ENCODE measurements around the gene DDX10. TPM values are rescaled to one million over a fixed set of nuclear protein-coding genes. Genes with fewer than 3 reads are reported as not detected.
"Not testable (repeated sequence)": the region's sequence is repeated elsewhere in the genome, so short reads cannot be mapped to it uniquely, and the experiment has no call there.

Gene DDX10
- total RNA-seq, 8 experiments from 2014 or later: 16.0 to 67.6 (median 21.6) TPM

DNA sequence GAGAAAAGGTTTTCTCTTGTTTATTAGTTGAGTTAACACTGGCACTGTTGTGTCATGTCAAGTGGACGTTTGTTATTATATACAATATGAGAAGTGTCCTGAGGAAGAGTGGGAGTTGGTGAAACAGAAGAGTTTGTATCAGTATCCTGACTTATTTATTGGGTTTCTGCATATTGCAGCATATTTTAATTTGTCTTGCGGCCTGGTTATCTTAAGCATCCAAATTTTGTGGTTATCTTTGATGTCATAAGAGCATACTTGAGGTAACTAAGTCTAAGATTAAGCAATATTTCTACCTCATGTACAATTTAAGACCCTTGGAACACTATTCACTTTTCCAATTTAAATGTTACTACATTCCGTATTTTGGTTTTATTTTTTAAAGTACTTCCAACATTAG is 103.5 kb downstream of the DDX10 start:
- Histone ChIP-seq H3K4me3 (no peak overlapping the region), H3K4me1 (replicated peaks in 1 of 2) (no peaks in the 10 kb centered on the region), H3K27ac (no peak overlapping the region)
- in situ Hi-C loops (cut with MboI; ENCODE audit: low pct_unique_long_range_greater_than_20kb in 2 of 9, low sequenced_read_pairs in 9 of 9, unreplicated experiment in 9 of 9): no loop called here
- WGBS, 10 experiments: 86 to 100% (median 97%) methylated on average over 1 to 3 of the region's 3 CpGs
- no peak for ATAC-seq (replicated peaks in 6 of 8)

DNA sequence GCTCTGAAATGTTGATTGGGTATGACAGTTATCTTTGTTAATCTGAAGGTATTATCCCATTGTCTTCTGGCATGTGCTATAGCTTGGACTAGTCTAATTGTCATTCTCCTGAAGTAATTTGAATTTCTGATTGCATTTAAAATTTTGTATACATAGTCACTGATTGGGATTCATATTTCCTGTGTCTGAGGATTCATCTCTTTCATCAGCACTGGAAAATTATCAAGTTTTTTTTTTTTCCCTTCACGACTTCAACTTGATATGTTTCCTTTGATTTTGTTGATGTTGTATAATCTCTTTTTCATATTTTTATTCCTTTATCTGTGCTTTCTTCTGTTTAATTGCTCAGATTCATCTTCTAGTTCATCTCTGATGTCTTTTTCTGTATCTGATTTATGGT is 104.1 kb downstream of the DDX10 start:
- Histone ChIP-seq H3K27ac (no peak overlapping the region), H3K4me3 (no peak overlapping the region), H3K4me1 (replicated peaks in 1 of 2) (no peaks in the 10 kb centered on the region)
- no peak for ATAC-seq (replicated peaks in 6 of 8)
- in situ Hi-C loops (cut with MboI; ENCODE audit: low pct_unique_long_range_greater_than_20kb in 2 of 9, low sequenced_read_pairs in 9 of 9, unreplicated experiment in 9 of 9): no loop called here
- 62 to 100% (median 94%) methylated on average over 1 of the region's 1 CpG; no CpG with 5 or more reads in 2 of the 10 experiments for WGBS, 10 experiments

DNA sequence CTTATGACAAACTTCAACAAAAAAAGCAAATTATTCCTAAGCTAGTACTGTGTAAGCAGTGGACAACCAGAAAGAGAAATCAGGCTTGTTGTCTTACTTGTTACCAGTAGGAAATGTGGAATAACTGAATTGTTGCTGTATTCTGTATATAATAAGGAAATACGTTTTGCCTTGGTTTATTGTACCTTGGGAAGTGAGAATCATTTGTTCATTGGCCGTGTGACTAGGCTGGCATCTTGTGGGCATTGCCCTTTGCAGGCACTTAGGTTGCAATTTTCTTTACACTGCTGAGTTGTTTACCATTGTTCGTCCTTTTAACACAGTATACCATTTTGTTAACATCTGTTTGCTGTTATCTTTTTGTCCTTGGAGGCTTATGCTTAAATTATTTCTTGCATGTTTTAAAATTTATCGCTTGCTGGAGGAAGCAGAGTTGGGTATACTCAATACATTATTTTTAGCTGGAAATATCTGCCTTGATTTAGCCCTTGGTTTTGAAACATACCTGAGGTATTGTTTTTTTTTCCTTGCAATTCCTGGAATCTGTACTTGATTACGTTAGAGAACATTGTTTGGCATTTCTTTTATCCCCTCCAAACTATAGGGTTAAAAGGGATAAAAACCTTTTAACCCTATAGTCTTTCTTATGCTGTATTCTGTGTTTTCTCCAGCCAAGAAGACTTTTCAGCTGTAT is 109.3 kb downstream of the DDX10 start:
- H3K4me1 ChIP-seq (replicated peaks in 1 of 2): no peaks in the 10 kb centered on the region
- 18 to 100% (median 80%) methylated on average over 2 to 5 of the region's 5 CpGs for WGBS, 10 experiments
- ATAC-seq (replicated peaks in 6 of 8): no peak
- no peak overlapping the region for H3K4me3 ChIP-seq
- in situ Hi-C loops (cut with MboI; ENCODE audit: low pct_unique_long_range_greater_than_20kb in 2 of 9, low sequenced_read_pairs in 9 of 9, unreplicated experiment in 9 of 9): no loop called here
- no peak overlapping the region for H3K27ac ChIP-seq

DNA sequence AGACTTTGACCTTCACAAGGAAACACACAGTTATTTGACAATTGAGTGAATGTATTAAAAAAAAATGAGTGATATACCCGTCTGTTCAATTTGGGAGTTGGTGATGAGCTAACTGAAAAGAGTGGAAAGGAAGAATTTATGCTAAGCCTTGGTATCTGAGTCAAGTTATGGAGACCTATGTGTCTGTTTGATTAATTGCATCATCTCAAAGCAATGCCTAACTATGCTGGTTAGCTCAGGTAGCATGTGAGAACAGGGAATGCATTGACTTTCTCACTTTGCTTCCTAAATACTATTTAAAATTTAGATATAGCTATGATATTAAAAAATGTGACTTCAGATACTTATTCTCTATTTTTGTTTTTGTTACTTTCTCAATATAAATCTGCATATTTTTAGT is 110.5 kb downstream of the DDX10 start:
- in situ Hi-C loops (cut with MboI; ENCODE audit: low pct_unique_long_range_greater_than_20kb in 2 of 9, low sequenced_read_pairs in 9 of 9, unreplicated experiment in 9 of 9): no loop called here
- no peak for ATAC-seq (replicated peaks in 6 of 8)
- Histone ChIP-seq H3K4me3 (no peak overlapping the region), H3K4me1 (replicated peaks in 1 of 2) (no peaks in the 10 kb centered on the region), H3K27ac (no peak overlapping the region)
- WGBS, 10 experiments: 73 to 100% (median 100%) methylated on average over 1 of the region's 1 CpG; no CpG with 5 or more reads in 2 of the 10 experiments

DNA sequence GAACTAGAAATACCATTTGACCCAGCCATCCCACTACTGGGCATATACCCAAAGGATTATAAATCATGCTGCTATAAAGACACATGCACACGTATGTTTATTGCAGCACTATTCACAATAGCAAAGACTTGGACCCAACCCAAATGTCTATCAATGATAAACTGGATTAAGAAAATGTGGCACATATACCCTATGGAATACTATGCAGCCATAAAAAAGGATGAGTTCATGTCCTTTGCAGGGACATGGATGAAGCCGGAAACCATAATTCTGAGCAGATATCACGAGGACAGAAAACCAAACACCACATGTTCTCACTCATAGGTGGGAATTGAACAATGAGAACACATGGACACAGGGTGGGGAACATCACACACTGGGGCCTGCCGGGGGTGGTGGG is 114.3 kb downstream of the DDX10 start:
- H3K4me3 ChIP-seq; in situ Hi-C loops (cut with MboI; ENCODE audit: low pct_unique_long_range_greater_than_20kb in 2 of 9, low sequenced_read_pairs in 9 of 9, unreplicated experiment in 9 of 9); ATAC-seq (replicated peaks in 6 of 8); H3K4me1 ChIP-seq (replicated peaks in 1 of 2); H3K27ac ChIP-seq: not testable (repeated sequence)
- no CpG with 5 or more reads among the region's 4 CpGs for whole genome bisulfite sequencing, 10 experiments

DNA sequence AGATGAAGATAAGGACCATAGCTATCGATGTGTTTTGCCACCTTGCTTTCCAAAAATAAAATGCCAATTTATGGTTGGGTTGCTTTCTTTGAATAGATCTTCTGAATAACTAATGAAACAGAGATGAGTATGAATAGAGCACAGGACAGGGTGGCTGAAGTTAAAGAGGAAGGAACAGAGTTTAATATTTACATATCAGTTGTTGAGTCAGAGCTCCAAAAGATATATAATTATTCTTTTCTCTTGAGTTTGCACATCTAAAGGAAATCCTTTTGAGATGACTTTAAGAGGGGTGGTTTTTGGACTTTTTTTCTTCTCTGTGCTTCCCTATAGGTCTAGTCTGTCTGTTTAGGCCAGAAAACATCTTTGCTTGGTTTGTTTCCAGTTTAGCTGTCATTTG is 115.2 kb downstream of the DDX10 start:
- in situ Hi-C loops (cut with MboI; ENCODE audit: low pct_unique_long_range_greater_than_20kb in 2 of 9, low sequenced_read_pairs in 9 of 9, unreplicated experiment in 9 of 9): no loop called here
- Histone ChIP-seq H3K27ac (no peak overlapping the region), H3K4me3 (no peak overlapping the region), H3K4me1 (replicated peaks in 1 of 2) (no peaks in the 10 kb centered on the region)
- WGBS, 10 experiments: 25 to 100% (median 72%) methylated on average over 1 of the region's 1 CpG; no CpG with 5 or more reads in 2 of the 10 experiments
- peak in 2 of 8 experiments; percentile 77 to 80 for ATAC-seq (replicated peaks in 6 of 8)

DNA sequence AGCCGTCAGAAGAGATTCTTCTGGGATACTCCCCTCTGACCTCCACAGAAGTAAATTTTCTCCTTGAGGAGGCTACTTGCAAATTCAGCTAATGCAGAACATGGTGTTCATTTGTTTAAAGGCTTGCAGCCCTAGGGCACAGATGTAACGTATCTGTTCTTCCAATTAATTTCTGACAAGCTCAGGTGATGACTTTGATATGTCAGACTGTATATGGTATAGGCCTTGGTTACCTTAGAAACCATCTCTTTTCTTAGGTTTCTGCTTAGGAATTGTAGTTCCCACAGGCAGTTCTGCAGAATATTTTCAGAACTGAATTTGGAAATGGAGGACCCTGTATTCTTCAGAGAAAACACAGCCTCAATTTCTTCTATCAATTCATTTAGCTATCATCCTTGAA is 117.1 kb downstream of the DDX10 start:
- WGBS, 10 experiments: 33 to 94% (median 69%) methylated on average over 1 to 2 of the region's 2 CpGs; no CpG with 5 or more reads in 1 of the 10 experiments
- in situ Hi-C loops (cut with MboI; ENCODE audit: low pct_unique_long_range_greater_than_20kb in 2 of 9, low sequenced_read_pairs in 9 of 9, unreplicated experiment in 9 of 9): no loop called here
- H3K4me3 ChIP-seq: no peak overlapping the region
- no peaks in the 10 kb centered on the region for H3K4me1 ChIP-seq (replicated peaks in 1 of 2)
- no peak for ATAC-seq (replicated peaks in 6 of 8)
- no peak overlapping the region for H3K27ac ChIP-seq

DNA sequence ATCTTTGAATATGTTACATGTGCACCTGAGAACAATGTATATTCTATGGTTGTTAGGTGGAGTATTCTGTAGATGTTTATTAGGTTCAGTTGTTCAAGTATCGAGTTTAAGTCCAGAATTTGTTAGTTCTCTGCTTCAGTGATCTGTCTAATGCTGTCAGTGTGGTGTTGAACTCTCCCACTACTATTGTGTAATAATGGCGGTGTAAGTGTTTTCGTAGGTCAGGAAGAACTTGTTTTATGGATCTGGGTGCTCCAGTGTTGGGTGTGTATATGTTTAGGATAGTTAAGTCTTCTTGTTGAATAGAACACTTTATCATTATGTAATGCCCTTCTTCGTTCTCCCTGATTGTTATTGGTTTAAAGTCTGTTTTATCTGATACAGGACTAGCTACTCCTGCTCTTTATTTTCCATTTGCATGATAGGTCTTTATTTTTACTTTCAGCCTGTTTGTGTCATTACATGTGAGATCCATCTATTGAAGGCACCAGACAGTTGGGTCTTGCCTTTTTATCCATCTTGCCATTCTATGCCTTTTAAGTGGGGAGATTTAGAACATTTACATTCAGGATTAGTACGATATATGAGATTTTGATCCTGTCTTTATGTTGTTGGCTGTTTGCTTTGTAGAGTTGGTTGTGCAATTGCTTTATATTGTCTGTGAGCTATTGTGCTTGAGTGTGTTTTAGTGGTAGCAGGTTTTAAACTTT is 121.6 kb downstream of the DDX10 start:
- Histone ChIP-seq H3K27ac (no peak overlapping the region), H3K4me3 (no peak overlapping the region), H3K4me1 (replicated peaks in 1 of 2) (no peaks in the 10 kb centered on the region)
- 90 to 100% (median 96%) methylated on average over 3 to 5 of the region's 5 CpGs; no CpG with 5 or more reads in 1 of the 10 experiments for WGBS, 10 experiments
- in situ Hi-C loops (cut with MboI; ENCODE audit: low pct_unique_long_range_greater_than_20kb in 2 of 9, low sequenced_read_pairs in 9 of 9, unreplicated experiment in 9 of 9): no loop called here
- no peak for ATAC-seq (replicated peaks in 6 of 8)

DNA sequence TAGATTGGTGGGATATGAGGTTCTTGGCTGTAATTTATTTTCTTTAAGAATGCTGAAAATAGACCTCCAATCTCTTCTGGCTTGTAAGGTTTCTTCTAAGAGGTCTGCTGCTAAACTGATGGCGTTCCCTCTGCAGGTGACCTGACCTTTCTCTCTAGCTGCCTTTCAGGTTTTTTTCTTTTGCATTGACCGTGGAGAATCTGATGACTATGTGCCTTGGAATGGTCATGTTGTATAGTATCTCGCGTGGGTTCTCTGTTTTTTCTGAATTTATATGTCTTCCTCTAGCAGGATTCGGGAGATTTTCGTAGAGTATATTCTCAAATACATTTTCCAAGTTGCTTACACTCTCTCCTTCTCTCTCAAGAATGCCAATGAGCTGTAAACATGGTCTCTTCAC is 122.2 kb downstream of the DDX10 start:
- WGBS, 10 experiments: 80 to 100% (median 92%) methylated on average over 1 to 6 of the region's 6 CpGs
- in situ Hi-C loops (cut with MboI; ENCODE audit: low pct_unique_long_range_greater_than_20kb in 2 of 9, low sequenced_read_pairs in 9 of 9, unreplicated experiment in 9 of 9): no loop called here
- Histone ChIP-seq H3K27ac (no peak overlapping the region), H3K4me1 (replicated peaks in 1 of 2) (no peaks in the 10 kb centered on the region), H3K4me3 (no peak overlapping the region)
- ATAC-seq (replicated peaks in 6 of 8): no peak

DNA sequence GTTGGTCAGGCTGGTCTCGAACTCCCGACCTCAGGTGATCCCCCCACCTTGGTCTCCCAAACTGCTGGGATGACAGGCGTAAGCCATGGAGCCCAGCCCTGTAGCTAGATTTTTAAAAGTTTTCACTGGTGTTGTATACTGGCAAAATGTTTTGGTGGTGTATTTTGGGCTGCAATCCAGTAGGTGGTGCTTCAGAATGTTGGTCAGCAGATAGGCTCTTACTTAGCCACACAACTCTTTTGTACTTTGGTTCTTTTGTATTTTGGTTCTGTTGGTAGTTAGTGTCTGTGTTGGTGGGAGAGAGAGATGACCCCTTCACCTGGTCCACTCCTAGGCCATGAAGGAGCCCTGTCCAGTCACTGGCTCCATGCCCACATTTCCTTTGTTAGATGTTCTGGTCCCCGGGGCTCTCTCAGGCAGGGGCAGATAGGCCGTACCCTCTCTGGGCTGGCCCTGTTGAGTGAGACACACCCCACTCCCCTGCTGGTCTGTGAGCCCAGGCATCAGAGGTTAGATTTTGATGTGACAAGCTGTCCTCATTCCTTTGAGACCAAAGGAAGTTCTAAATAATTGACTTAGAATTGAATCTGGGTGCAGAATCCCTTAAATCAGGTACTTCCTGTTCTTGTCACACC is 123.8 kb downstream of the DDX10 start:
- in situ Hi-C loops (cut with MboI; ENCODE audit: low pct_unique_long_range_greater_than_20kb in 2 of 9, low sequenced_read_pairs in 9 of 9, unreplicated experiment in 9 of 9): no loop called here
- Histone ChIP-seq H3K4me3 (no peak overlapping the region), H3K27ac (no peak overlapping the region), H3K4me1 (replicated peaks in 1 of 2) (peaks cover 0 to 5% of the 10 kb centered on the region in 2 donors)
- WGBS, 10 experiments: 81 to 100% (median 100%) methylated on average over 1 to 4 of the region's 5 CpGs; no CpG with 5 or more reads in 4 of the 10 experiments
- peak in 4 of 8 experiments; percentile 14 to 74 (median 62) for ATAC-seq (replicated peaks in 6 of 8)

DNA sequence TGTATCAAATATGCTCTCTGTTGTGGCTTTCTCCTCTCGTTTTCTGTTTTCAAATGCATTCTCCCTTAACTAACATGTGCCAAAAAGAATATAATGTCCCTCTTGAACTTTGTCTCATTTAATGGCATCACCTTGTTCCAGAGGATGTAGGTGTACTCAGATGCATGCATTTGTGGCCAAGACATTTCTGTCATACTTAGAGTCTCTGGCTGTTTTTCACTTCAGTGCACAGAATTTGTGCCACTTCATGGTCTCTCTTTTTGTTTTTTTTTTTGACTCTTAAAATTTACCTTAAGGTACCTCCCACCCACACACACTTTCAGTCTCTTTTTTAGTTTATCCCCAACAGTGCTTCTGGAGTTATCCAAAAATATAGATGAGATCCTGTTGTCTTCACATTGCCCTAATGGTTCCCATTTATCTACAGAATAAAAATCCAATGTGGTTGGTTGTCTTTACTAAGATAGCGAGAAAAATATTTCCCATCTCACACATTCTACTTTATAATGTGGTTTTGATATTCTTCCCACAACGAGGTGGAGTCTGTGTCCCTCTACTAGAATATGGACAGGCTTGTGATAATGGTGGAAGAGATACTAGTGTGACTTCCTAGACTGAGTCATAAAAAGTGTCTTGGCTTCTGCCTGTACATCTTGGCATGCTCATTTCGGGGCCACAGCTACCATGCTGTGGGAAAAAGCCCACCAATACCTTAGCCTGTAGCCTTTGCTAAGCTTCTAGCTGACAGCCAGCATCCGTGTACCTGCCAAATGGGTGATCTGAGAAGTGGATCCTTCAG is 125.8 kb downstream of the DDX10 start:
- Histone ChIP-seq H3K4me3 (no peak overlapping the region), H3K27ac (no peak overlapping the region), H3K4me1 (replicated peaks in 1 of 2) (peaks cover 0 to 5% of the 10 kb centered on the region in 2 donors)
- no peak for ATAC-seq (replicated peaks in 6 of 8)
- 64 to 100% (median 82%) methylated on average over 1 to 4 of the region's 5 CpGs for WGBS, 10 experiments
- in situ Hi-C loops (cut with MboI; ENCODE audit: low pct_unique_long_range_greater_than_20kb in 2 of 9, low sequenced_read_pairs in 9 of 9, unreplicated experiment in 9 of 9): no loop called here

DNA sequence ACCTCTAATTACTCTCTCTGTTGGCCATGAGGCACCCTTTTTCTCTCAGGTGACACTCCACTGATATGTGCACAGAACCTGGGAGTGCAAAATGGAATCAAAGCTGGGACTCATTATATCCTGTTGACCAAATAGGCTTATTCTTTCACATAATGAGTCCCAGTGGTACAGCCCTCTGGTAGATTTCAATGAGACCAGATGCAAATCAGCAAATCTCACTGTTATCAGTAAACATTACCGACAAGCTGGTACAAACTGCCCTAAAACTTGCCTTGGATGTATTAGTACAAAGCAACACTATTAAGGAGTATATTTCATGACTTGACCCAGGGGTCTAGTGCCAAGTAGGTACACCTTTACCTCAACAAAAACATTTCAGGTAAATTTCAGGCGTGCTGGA is 128.3 kb downstream of the DDX10 start:
- Histone ChIP-seq H3K4me1 (replicated peaks in 1 of 2) (peaks cover 0 to 5% of the 10 kb centered on the region in 2 donors), H3K4me3 (no peak overlapping the region), H3K27ac (no peak overlapping the region)
- 50 to 100% (median 100%) methylated on average over 1 to 2 of the region's 2 CpGs; no CpG with 5 or more reads in 2 of the 10 experiments for WGBS, 10 experiments
- ATAC-seq (replicated peaks in 6 of 8): no peak
- in situ Hi-C loops (cut with MboI; ENCODE audit: low pct_unique_long_range_greater_than_20kb in 2 of 9, low sequenced_read_pairs in 9 of 9, unreplicated experiment in 9 of 9): no loop called here

DNA sequence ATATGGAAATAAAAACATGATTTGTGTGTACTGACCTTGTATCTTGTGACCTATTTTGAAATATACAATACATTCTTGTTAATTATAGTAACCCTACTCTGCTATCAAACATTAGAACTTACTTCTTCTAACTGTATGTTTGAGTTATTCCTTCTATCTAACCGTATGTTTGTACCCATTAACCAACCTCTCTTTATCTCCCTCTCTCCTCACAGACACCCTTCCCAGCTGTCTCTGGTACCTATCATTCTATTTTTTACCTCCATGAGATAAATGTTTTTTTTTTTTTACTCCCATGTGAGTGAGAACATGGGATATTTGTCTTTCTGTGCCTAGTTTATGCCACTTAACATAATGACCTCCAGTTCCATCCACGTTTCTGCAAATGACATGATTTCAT is 128.7 kb downstream of the DDX10 start:
- Histone ChIP-seq H3K4me3 (no peak overlapping the region), H3K27ac (no peak overlapping the region), H3K4me1 (replicated peaks in 1 of 2) (peaks cover 0 to 5% of the 10 kb centered on the region in 2 donors)
- 13 to 100% (median 66%) methylated on average over 1 to 2 of the region's 2 CpGs; no CpG with 5 or more reads in 1 of the 10 experiments for WGBS, 10 experiments
- no peak for ATAC-seq (replicated peaks in 6 of 8)
- in situ Hi-C loops (cut with MboI; ENCODE audit: low pct_unique_long_range_greater_than_20kb in 2 of 9, low sequenced_read_pairs in 9 of 9, unreplicated experiment in 9 of 9): no loop called here
